CD4-positive, CD25-positive, alpha-beta regulatory T cell (primary cell): ENCODE measurements around the gene KAT2A. TPM values are rescaled to one million over a fixed set of nuclear protein-coding genes. Genes with fewer than 3 reads are reported as not detected.

Experiments
- ATAC-seq, 2 donors: fragments of 150-1000 bp; cut with Tn5 transposase; one replicate each; pipeline ENCODE4 v1.10.0; 2021; ENCODE audit warnings: low read depth in 2 of 2, moderate number of reproducible peaks in 2 of 2, moderate library complexity in 1 of 2
- DNase-seq, 3 donors: peaks; one replicate each; pipeline versions ENCODE4 v3.0.0 to v3.0.0-alpha.2; 2012 to 2022; ENCODE audit warnings: mixed read lengths in 1 of 3
- H3K27ac ChIP-seq: one replicate; pipeline ENCODE4 v1.7.0; 2013; ENCODE audit warnings: mild to moderate bottlenecking, low read length; ENCODE audit not compliant: insufficient read depth, poor library complexity, severe bottlenecking
- H3K27me3 ChIP-seq: one replicate; pipeline ENCODE4 v1.7.0; 2013; ENCODE audit warnings: low read length; ENCODE audit not compliant: control insufficient read depth, insufficient read depth
- H3K36me3 ChIP-seq: one replicate; pipeline ENCODE4 v1.7.0; 2013; ENCODE audit warnings: mild to moderate bottlenecking, low read length, moderate library complexity; ENCODE audit not compliant: control insufficient read depth, insufficient read depth
- H3K4me1 ChIP-seq: 2 replicates; pipeline ENCODE4 v1.7.0; 2013; ENCODE audit warnings: mild to moderate bottlenecking, low read length; ENCODE audit not compliant: insufficient read depth, control insufficient read depth, poor library complexity, severe bottlenecking
- H3K4me3 ChIP-seq: one replicate; pipeline ENCODE4 v1.7.0; 2013; ENCODE audit warnings: low read depth, mild to moderate bottlenecking, low read length, moderate library complexity
- H3K9me3 ChIP-seq, 2 experiments: 1 replicate in 1 of 2; 2 replicates in 1 of 2; pipeline ENCODE4 v1.7.0; 2013; ENCODE audit warnings: low read length in 2 of 2, mild to moderate bottlenecking in 1 of 2, moderate library complexity in 1 of 2; ENCODE audit not compliant: control insufficient read depth in 2 of 2
- H3K27ac Mint-ChIP-seq, 3 donors: one replicate each; pipeline ENCODE4 v1.8.0; 2020 to 2022; ENCODE audit warnings: mild to moderate bottlenecking in 3 of 3, mixed read lengths in 3 of 3, moderate library complexity in 2 of 3
- H3K27me3 Mint-ChIP-seq: one replicate; pipeline ENCODE4 v1.8.0; 2022; ENCODE audit warnings: mild to moderate bottlenecking, mixed read lengths
- H3K36me3 Mint-ChIP-seq: one replicate; pipeline ENCODE4 v1.8.0; 2020; ENCODE audit warnings: mixed read lengths
- H3K4me1 Mint-ChIP-seq, 4 donors: one replicate each; pipeline ENCODE4 v1.8.0; 2020 to 2022; ENCODE audit warnings: mixed read lengths in 4 of 4, mild to moderate bottlenecking in 1 of 4
- H3K4me3 Mint-ChIP-seq, 4 donors: one replicate each; pipeline ENCODE4 v1.8.0; 2020 to 2022; ENCODE audit warnings: mild to moderate bottlenecking in 4 of 4, mixed read lengths in 4 of 4, moderate library complexity in 3 of 4
- H3K9me3 Mint-ChIP-seq, 7 donors: one replicate each; pipeline ENCODE4 v1.8.0; 2020 to 2022; ENCODE audit warnings: mixed read lengths in 7 of 7, mild to moderate bottlenecking in 3 of 7, moderate library complexity in 2 of 7
- polyA plus RNA-seq, 4 donors: library from polyadenylated mRNA; unstranded; fragments of 300-500 nt; fragmentation: Illumina TruSeq; gene quantifications; one replicate each; pipeline ENCODE4 v1.2.3, GENCODE V29; 2021
- total RNA-seq: library from RNA; stranded (reverse); gene quantifications from one replicate; pipeline ENCODE4 v1.2.3, GENCODE V29; 2022

The KAT2A gene
- total and polyA plus RNA-seq, 5 donors from 2014 or later, result 2.5 to 26.5 (median 4.8) TPM

GRCh38 chr17:42103221-42103954, 17.8 kb downstream of the KAT2A start:
- peaks cover 0 to 1% (median 0%) of the 10 kb centered on the region in 7 donors for H3K9me3 Mint-ChIP-seq
- no peaks in the 10 kb centered on the region for H3K9me3 ChIP-seq
- no peak overlapping the region for H3K4me3 ChIP-seq
- no peak overlapping the region for H3K4me3 Mint-ChIP-seq
- H3K36me3 ChIP-seq, result peaks cover 8% of the 10 kb centered on the region
- H3K27me3 ChIP-seq, result no peaks in the 10 kb centered on the region
- H3K27ac ChIP-seq, result no peak overlapping the region
- peaks cover 0 to 21% (median 3%) of the 10 kb centered on the region in 4 donors for H3K4me1 Mint-ChIP-seq
- no peak overlapping the region for H3K27ac Mint-ChIP-seq
- peaks cover 6% of the 10 kb centered on the region for H3K4me1 ChIP-seq
- ATAC-seq (no peak), DNase-seq (no peak)
- peaks cover 5% of the 10 kb centered on the region for H3K27me3 Mint-ChIP-seq
- H3K36me3 Mint-ChIP-seq, result peaks cover 9% of the 10 kb centered on the region

- H3K4me1 ChIP-seq, result peaks cover 11% of the 10 kb centered on the region
- Mint-ChIP-seq H3K9me3 (peaks cover 0 to 1% (median 0%) of the 10 kb centered on the region in 7 donors), H3K4me1 (peaks cover 0 to 16% (median under 1%) of the 10 kb centered on the region in 4 donors), H3K36me3 (peaks cover 9% of the 10 kb centered on the region), H3K27me3 (peaks cover 16% of the 10 kb centered on the region), H3K27ac (no peak overlapping the region), H3K4me3 (no peak overlapping the region)
- H3K27ac ChIP-seq, result no peak overlapping the region
- peaks cover 5% of the 10 kb centered on the region for H3K27me3 ChIP-seq
- peak; percentile 30 to 51 (median 36) for DNase-seq
- H3K36me3 ChIP-seq, result peaks cover 8% of the 10 kb centered on the region
- peak; percentile 31 to 56 for ATAC-seq
- no peak overlapping the region for H3K4me3 ChIP-seq
- H3K9me3 ChIP-seq, result no peaks in the 10 kb centered on the region
These were observed 19.5 kb downstream of the KAT2A start for GRCh38 chr17:42101513-42102292.

GRCh38 chr17:42098730-42099399, 22.3 kb downstream of the KAT2A start:
- DNase-seq, result no peak
- Mint-ChIP-seq H3K27me3 (peaks cover 24% of the 10 kb centered on the region), H3K4me3 (no peak overlapping the region), H3K36me3 (peaks cover 4% of the 10 kb centered on the region), H3K27ac (no peak overlapping the region), H3K4me1 (peaks cover 0 to 12% (median under 1%) of the 10 kb centered on the region in 4 donors), H3K9me3 (no peaks in the 10 kb centered on the region)
- no peaks in the 10 kb centered on the region for H3K9me3 ChIP-seq
- peaks cover 11% of the 10 kb centered on the region for H3K4me1 ChIP-seq
- H3K27ac ChIP-seq, result no peak overlapping the region
- no peaks in the 10 kb centered on the region for H3K36me3 ChIP-seq
- ATAC-seq, result no peak
- peaks cover 5% of the 10 kb centered on the region for H3K27me3 ChIP-seq
- H3K4me3 ChIP-seq, result no peak overlapping the region

GRCh38 chr17:42097691-42098631, 23.2 kb downstream of the KAT2A start, which contains the start of gene ZNF385C:
TSS of gene ZNF385C (minus strand) at chr17:42098473. CDS start at chr17:42063056, 35,417 bp downstream.
- H3K9me3 Mint-ChIP-seq, result no peaks in the 10 kb centered on the region
- ATAC-seq, result peak; percentile 33 to 40
- peaks cover 4% of the 10 kb centered on the region for H3K36me3 Mint-ChIP-seq
- H3K4me3 Mint-ChIP-seq, result peak within 1 kb of the TSS in 2 of 4 donors; percentile 39 to 57
- H3K9me3 ChIP-seq, result no peaks in the 10 kb centered on the region
- peaks cover 5% of the 10 kb centered on the region for H3K27me3 ChIP-seq
- no peak within 1 kb of the TSS for H3K4me3 ChIP-seq
- H3K4me1 Mint-ChIP-seq, result peaks cover 0 to 12% (median under 1%) of the 10 kb centered on the region in 4 donors
- H3K27ac ChIP-seq, result no peak within 1 kb of the TSS
- peaks cover 25% of the 10 kb centered on the region for H3K27me3 Mint-ChIP-seq
- H3K4me1 ChIP-seq, result peaks cover 11% of the 10 kb centered on the region
- H3K36me3 ChIP-seq, result no peaks in the 10 kb centered on the region
- peak in 2 of 3 donors; percentile 23 to 33 for DNase-seq
- H3K27ac Mint-ChIP-seq, result peak within 1 kb of the TSS in 2 of 3 donors; percentile 62 to 74

DNA sequence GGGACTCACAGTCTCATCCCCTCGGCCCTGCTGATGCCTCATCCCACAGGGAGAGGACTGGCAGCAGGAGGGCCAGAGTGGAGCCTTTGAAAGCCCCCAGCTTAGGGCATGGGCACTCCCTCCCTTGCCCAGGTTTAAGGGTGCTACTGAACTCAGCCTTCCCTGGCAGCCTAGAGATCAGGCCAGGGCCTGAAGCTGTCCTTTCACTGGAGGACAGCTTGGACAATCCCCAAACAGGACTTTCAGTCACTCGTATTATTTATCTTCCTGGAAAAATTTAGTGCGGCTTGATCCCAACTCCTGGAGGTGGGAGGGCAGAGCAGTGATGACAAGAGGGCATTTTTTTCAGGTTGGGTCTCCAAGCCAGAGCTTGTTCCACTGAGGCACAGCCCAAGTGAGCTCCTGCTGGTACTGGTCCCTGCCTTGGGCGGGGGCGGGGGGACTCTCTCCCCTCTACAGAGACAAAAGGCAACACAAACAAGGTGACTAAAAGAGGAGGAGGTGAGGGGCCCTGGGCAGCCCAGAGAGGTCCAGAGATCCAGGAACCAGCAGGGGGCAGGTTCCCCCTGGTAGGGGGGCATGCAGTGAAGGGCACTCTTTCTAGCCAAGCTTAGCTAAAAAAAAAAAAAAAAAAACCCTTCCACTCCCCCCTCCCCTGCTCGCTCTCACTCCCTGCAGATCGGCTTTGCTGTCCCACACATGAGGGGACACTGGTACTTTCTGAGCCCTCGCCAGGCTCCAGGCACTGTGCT, 24.6 kb downstream of the KAT2A start:
- H3K27ac ChIP-seq, result no peak overlapping the region
- no peaks in the 10 kb centered on the region for H3K9me3 ChIP-seq
- Mint-ChIP-seq H3K36me3 (no peaks in the 10 kb centered on the region), H3K27me3 (peaks cover 25% of the 10 kb centered on the region), H3K27ac (no peak overlapping the region), H3K9me3 (peaks cover 0 to 1% (median 0%) of the 10 kb centered on the region in 7 donors), H3K4me1 (peaks cover 0 to 12% (median under 1%) of the 10 kb centered on the region in 4 donors), H3K4me3 (peak overlapping the region in 2 of 4 donors; percentile 16 to 43)
- H3K4me1 ChIP-seq, result peaks cover 11% of the 10 kb centered on the region
- ATAC-seq (no peak), DNase-seq (no peak)
- H3K36me3 ChIP-seq, result no peaks in the 10 kb centered on the region
- H3K4me3 ChIP-seq, result no peak overlapping the region
- peaks cover 5% of the 10 kb centered on the region for H3K27me3 ChIP-seq

DNA sequence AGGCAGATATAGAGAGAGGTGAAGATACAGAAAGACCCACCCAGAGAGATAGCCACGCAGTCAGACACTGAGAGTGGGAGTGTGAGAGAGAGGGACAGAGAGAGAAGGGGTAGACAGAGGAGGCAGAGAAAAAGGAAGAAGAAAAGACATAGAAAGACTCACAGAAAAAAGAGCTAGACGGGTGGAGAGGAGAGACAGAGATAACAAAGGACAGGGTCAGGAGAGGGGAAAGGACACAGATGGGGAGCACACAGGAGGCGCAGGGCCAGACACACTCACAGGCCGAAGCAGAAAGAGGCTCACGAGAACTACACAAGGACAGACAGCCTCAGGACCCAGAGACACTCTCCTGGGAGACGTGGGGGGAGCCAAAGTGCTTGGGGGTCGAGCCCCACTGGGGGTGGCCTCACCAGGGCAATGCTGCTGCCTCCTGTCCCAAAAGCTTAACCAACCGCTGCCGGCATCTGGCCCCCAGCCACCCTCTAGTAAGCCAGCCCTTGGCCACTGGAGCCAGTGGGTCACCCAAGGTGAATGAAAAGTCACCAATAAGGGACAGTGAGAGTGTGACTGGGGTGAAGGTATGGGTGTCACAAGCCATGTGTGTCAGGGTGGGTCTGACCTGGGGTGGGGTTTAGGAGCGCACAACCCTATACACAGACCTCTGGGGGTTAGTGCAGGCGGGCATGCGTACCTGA, 26.6 kb downstream of the KAT2A start:
- H3K27me3 ChIP-seq, result peaks cover 9% of the 10 kb centered on the region
- Mint-ChIP-seq H3K9me3 (peaks cover 0 to 1% (median 0%) of the 10 kb centered on the region in 7 donors), H3K27me3 (peaks cover 30% of the 10 kb centered on the region), H3K36me3 (no peaks in the 10 kb centered on the region), H3K4me3 (no peak overlapping the region), H3K4me1 (peaks cover 0 to 11% (median under 1%) of the 10 kb centered on the region in 4 donors), H3K27ac (peak overlapping the region in 1 of 3 donors; percentile 20)
- ATAC-seq (no peak), DNase-seq (no peak)
- H3K9me3 ChIP-seq, result no peaks in the 10 kb centered on the region
- H3K4me1 ChIP-seq, result peaks cover 11% of the 10 kb centered on the region
- no peaks in the 10 kb centered on the region for H3K36me3 ChIP-seq
- H3K27ac ChIP-seq, result no peak overlapping the region
- no peak overlapping the region for H3K4me3 ChIP-seq
